T-helper 9 cell (primary cell): ENCODE measurements around the gene ATAD1.
"Not testable (repeated sequence)": the region's sequence is repeated elsewhere in the genome, so short reads cannot be mapped to it uniquely, and the experiment has no call there.

ENCODE experiments used
- DNase-seq: peaks from one replicate; pipeline ENCODE4 v3.0.0-alpha.2; 2020
- total RNA-seq, 2 donors: gene quantifications; one replicate each; lab custom pipeline; 2026; lab: John Stamatoyannopoulos, UW

The ATAD1 gene, protein sequence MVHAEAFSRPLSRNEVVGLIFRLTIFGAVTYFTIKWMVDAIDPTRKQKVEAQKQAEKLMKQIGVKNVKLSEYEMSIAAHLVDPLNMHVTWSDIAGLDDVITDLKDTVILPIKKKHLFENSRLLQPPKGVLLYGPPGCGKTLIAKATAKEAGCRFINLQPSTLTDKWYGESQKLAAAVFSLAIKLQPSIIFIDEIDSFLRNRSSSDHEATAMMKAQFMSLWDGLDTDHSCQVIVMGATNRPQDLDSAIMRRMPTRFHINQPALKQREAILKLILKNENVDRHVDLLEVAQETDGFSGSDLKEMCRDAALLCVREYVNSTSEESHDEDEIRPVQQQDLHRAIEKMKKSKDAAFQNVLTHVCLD
- total RNA-seq, result 46.3 to 87.2 reads per million in 2 donors

DNA sequence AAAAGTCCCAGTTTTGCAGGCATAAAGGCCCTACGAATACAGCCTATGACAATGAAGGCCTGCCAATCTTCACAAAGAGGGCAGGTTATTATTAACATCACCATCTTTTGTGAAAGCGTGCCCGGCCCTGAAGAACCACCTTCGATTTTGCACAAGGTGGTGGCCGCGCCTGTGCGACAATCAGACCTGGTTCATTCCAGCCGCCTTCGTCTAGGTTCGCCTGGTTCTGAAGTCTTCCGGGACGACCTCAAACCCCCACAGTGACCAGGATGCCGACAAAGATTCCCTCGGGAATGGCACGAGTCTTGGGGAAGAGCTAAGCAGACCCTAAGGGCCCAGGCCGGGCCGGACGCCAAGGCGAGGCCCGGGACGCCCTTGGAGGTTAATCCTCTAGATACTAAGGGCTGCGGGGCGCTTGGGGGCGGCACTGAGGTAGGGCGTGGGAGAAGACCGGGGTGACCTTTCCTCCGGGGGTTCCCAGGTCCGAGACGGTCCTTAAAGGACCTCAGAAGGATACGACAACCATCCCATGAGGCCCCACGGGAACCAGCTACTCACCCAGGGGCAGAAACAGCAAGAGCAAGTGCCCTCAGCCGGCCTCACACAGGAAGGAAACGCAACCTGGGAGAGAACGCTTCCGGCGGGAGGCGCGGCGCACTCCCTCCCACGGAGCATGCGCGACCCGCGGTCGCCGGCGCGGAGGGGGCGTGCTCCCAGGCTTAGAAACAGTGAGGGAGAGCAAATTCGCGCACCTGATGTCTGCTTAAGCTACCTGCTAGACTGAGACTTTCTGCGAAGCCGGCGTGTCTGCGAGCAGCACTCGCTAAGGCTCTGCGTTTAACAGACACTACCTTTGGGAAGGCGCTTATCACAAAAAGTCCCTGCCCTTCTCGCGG lies at the start of gene ATAD1:
TSS of gene ATAD1 (minus strand) at position 618 of the 896 bp plus-strand sequence. CDS start 3,627 bp downstream, outside the sequence.
- DNase-seq, result peak; percentile 78

DNA sequence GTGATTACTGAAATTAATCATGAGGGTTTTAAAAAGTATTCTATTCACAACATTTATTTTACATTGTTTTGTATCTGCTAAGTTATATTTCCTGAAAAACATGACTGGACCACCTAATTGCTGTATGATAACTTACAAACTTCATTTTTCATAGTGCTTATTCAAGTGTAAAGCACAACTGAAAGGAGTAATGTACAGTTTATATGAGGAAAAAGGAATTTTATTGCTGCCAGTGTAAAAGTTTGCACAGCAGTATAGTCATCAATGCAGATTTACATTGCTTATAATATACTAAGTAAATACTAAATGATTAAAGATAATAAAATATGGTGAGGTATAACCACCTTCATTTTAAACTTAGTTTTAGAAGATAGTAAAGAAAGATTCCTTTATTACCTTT lies 49.4 kb upstream of the ATAD1 start:
- DNase-seq, result no peak

- DNase-seq, result no peak
Measured at GRCh38 chr10:87866412-87866974, 48.5 kb upstream of the ATAD1 start.

DNA sequence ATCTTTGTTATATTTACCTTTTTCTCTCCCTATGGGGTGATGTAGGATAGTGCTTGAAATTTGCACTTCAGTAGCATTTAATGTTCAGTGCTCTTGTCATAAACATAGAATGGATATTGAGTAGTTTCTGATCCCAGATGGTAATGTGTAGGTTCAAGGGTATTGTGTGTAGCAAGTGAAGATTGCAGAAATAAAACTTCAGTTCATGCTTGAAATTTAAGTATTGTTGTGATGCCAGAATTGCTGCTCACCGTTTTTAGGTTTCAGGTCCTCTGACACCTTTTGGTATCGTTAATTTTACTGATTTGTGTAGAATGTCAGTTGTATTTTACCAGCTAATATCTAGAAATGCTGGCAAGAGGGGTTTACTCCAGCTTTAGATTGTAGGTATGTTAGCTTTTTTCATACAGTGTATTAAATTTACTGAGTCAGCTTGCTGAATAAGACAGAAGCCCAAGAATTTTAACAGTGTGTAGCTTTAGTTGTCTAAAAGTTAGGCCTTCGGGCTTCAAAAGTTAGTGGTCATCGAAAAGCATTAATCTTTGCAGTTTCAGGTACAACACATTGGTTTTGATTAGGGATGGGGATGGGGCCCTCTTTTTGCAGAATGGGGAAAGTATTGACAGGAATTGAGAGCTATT lies 47.3 kb upstream of the ATAD1 start:
- DNase-seq, result no peak

DNA sequence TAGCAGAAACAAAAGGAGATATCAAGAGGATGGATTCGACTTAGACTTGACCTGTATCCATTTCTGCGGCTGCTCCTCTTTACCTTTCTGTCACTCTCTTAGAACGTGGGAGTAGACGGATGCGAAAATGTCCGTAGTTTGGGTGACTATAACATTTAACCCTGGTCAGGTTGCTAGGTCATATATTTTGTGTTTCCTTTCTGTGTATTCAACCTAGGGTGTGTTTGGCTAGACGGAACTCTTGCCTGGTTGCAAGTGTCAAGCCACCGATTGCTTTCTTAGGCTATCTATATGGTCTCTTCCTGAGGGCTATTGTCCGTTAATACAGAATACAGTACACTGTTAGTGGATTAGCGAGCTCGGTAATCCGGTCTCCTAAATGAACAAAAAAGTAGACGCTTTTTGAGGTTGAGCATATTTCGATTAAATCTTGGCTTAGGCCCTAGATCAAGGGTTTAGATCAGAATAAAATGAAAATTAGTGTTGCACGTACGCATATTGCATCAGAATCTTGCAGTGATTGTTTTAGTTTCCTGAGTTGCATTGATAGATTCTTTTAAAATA lies 46.6 kb upstream of the ATAD1 start:
- DNase-seq, result no peak

DNA sequence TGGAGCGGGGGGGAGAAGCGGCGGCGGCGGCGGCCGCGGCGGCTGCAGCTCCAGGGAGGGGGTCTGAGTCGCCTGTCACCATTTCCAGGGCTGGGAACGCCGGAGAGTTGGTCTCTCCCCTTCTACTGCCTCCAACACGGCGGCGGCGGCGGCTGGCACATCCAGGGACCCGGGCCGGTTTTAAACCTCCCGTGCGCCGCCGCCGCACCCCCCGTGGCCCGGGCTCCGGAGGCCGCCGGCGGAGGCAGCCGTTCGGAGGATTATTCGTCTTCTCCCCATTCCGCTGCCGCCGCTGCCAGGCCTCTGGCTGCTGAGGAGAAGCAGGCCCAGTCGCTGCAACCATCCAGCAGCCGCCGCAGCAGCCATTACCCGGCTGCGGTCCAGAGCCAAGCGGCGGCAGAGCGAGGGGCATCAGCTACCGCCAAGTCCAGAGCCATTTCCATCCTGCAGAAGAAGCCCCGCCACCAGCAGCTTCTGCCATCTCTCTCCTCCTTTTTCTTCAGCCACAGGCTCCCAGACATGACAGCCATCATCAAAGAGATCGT lies 46.0 kb upstream of the ATAD1 start:
- DNase-seq, result peak; percentile 19

DNA sequence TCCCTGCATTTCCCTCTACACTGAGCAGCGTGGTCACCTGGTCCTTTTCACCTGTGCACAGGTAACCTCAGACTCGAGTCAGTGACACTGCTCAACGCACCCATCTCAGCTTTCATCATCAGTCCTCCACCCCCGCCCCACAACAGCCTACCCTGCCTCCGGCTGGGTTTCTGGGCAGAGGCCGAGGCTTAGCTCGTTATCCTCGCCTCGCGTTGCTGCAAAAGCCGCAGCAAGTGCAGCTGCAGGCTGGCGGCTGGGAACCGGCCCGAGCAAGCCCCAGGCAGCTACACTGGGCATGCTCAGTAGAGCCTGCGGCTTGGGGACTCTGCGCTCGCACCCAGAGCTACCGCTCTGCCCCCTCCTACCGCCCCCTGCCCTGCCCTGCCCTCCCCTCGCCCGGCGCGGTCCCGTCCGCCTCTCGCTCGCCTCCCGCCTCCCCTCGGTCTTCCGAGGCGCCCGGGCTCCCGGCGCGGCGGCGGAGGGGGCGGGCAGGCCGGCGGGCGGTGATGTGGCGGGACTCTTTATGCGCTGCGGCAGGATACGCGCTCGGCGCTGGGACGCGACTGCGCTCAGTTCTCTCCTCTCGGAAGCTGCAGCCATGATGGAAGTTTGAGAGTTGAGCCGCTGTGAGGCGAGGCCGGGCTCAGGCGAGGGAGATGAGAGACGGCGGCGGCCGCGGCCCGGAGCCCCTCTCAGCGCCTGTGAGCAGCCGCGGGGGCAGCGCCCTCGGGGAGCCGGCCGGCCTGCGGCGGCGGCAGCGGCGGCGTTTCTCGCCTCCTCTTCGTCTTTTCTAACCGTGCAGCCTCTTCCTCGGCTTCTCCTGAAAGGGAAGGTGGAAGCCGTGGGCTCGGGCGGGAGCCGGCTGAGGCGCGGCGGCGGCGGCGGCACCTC lies 45.3 kb upstream of the ATAD1 start, which contains the start of the genes KLLN and PTEN:
TSS of gene KLLN (minus strand) at position 481 of the 891 bp plus-strand sequence. CDS start 1,046 bp downstream, outside the sequence.
TSS of gene PTEN (plus strand) at position 573 of the 891 bp plus-strand sequence. CDS start 845 bp downstream, outside the sequence.
- DNase-seq, result peak; percentile 72

DNA sequence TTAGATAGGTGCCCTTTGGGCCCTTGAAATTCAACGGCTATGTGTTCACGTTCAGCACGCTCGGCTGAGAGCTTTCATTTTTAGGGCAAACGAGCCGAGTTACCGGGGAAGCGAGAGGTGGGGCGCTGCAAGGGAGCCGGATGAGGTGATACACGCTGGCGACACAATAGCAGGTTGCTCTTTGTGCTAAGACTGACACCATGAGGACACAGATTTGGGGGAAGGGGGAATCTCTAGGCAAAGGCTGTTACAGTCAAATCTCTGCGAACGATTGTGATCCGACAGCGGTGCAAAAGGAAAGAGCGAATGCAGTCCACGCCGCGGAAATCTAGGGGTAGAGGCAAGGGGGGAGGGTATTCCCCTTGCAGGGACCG lies 44.6 kb upstream of the ATAD1 start:
- no peak for DNase-seq

GRCh38 chr10:87861953-87862678 lies 44.1 kb upstream of the ATAD1 start:
- DNase-seq, result peak; percentile 91

DNA sequence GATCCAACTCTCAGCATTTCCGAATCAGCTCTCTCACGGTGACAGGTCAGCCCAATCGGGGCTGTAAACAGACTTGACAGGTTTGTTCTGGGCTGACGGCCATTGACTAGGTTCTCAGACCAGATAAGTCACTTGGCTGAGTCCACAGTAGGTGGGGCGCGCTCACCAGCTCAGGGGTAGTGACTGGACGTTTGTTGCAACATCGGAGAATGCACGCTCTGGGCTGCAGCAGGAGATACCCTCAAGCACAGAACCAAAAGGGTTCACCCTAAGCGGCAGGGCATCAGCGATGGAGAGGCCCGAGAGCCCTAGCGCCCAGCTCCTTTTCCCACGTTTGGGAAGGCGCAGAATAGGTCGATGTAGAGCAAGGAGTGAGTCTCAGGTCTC lies 43.5 kb upstream of the ATAD1 start:
- no peak for DNase-seq

GRCh38 chr10:87860816-87861403 lies 42.9 kb upstream of the ATAD1 start:
- no peak for DNase-seq

DNA sequence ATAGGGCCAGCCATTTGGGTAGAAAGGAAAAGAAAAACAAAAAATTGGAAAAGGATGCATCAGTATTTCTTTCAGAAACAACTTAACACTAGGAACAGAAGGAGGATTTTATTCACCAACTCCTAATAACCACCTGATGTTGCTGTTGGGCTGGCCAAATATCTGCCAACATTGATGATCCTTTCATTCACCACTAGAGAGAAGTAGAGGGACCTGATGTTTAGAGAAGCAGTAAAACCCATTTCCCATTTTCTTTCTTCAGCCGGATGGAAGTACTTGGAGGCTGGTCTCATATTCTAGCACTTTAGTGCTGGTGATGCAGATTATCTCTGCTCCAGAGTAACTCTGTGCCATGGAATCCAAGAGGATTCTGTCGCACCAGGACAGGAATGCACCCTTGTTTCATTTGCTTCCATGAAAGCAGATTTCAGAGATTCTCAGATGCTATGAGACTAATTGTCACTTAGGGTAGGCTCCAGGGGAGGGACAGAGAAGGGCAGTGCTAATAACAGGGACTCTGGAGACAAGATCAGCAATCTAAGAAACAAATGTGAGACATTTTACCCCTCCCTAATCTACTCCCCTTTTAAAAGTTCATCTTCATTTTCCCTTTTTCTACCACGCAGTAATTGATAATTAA lies 42.2 kb upstream of the ATAD1 start:
- no peak for DNase-seq

- DNase-seq, result not testable (repeated sequence)
Measured at GRCh38 chr10:87855665-87856064, 37.6 kb upstream of the ATAD1 start.

- DNase-seq, result not testable (repeated sequence)
Measured at GRCh38 chr10:87855247-87855646, 37.2 kb upstream of the ATAD1 start.

DNA sequence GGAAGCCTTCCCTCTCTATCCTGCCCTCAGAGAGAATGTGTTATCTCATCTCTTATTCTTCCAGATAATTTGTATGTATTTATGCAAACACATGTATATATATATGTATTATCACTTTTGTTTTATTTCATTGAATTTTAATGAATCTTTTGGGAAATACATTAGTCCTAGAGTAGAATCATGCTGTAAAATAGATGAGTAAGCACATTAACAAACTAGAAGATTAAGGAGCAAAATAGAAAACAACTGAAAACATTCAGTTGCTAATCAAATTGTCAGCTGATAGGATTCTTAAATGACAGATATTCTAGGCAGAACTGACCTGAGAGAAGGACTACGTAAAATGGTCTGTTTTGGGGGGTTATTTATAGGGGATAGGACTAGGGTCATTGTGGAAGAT lies 34.1 kb upstream of the ATAD1 start:
- no peak for DNase-seq

GRCh38 chr10:87850742-87851205 lies 32.7 kb upstream of the ATAD1 start:
- DNase-seq, result peak; percentile 21

DNA sequence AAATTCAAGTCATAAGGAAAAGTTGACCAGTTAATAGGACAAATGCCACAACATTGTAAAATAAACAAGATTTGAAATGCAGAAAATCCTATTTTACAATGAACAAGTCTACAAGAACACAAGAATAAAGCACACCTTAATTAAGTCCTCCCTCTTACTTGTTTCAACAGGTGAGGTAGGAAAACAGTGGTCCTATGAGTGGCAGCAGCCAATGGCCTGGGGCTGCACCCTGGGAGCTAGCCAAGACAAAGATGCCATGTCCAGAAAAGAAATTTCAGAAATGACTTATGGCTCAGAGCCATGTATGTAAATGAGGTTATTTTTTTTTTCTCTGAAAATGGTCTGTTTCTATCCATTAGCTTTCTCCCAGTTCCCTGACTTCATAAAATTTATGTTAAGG lies 31.0 kb upstream of the ATAD1 start:
- DNase-seq, result no peak

DNA sequence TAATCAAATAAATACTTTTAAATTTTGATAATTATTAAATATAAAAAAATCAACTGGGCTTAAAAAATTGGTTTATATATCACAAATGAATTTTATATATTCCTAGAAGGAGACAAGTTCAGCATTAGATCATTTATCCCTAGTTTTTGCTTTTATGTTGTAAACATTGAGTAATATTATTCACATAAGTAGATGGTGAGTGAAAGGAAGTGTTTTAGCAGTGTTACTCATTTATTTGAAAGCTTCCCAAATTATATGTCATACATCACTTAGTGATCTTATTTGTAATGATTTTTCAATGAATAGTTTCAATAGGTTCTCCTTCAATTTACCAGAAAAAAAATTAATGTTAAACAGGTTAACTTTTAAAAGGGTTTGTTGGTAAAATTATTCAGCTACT lies 29.5 kb upstream of the ATAD1 start:
- DNase-seq, result no peak

GRCh38 chr10:87846711-87847110 lies 28.7 kb upstream of the ATAD1 start:
- DNase-seq, result not testable (repeated sequence)
